ACC112 (cell line): Measurements from ENCODE around the gene KRTAP12-1.

Experiments used
- H2AFZ ChIP-seq: fragments of 200-600 bp; sonication (generic); one replicate; pipeline ENCODE4 v1.6.0; 2017; ENCODE audit warnings: antibody characterized with exemption, low read length; ENCODE audit not compliant: unreplicated experiment
- H3K27ac ChIP-seq: fragments of 200-600 bp; sonication (generic); 2 replicates; pipeline ENCODE4 v1.5.1; 2014; ENCODE audit warnings: low read depth, mild to moderate bottlenecking, antibody characterized with exemption, low read length, moderate library complexity
- H3K27me3 ChIP-seq: fragments of 200-600 bp; sonication (generic); 2 replicates; pipeline ENCODE4 v1.6.1; 2014; ENCODE audit warnings: mild to moderate bottlenecking, antibody characterized with exemption, low read length, moderate library complexity, mixed read lengths; ENCODE audit not compliant: insufficient read depth
- H3K36me3 ChIP-seq: fragments of 200-600 bp; sonication (generic); 2 replicates; pipeline ENCODE4 v1.6.1; 2016; ENCODE audit warnings: mild to moderate bottlenecking, antibody characterized with exemption, low read length, moderate library complexity, mixed read lengths; ENCODE audit not compliant: insufficient read depth
- H3K4me1 ChIP-seq: fragments of 200-600 bp; sonication (generic); one replicate; pipeline ENCODE4 v1.6.1; 2016; ENCODE audit warnings: low read length, mixed read lengths; ENCODE audit not compliant: insufficient read depth, unreplicated experiment, control insufficient read depth
- H3K4me3 ChIP-seq: fragments of 200-600 bp; sonication (generic); 2 replicates; pipeline ENCODE4 v1.5.1; 2014; ENCODE audit warnings: mild to moderate bottlenecking, low read depth, low read length
- H3K79me2 ChIP-seq: fragments of 200-600 bp; sonication (generic); one replicate; pipeline ENCODE4 v1.6.0; 2016; ENCODE audit warnings: low read length; ENCODE audit not compliant: control insufficient read depth, unreplicated experiment, insufficient read depth

KRTAP12-1 gene

GRCh38 chr21:44723177-44724131 is 41.5 kb upstream of the KRTAP12-1 start:
- no peaks in the 10 kb centered on the region for H3K79me2 ChIP-seq
- peaks cover 76% of the 10 kb centered on the region for H3K27me3 ChIP-seq
- no peak overlapping the region for H3K27ac ChIP-seq
- no peaks in the 10 kb centered on the region for H3K36me3 ChIP-seq
- no peaks in the 10 kb centered on the region for H3K4me1 ChIP-seq
- H2AFZ ChIP-seq, result no peak overlapping the region
- H3K4me3 ChIP-seq, result no peak overlapping the region

GRCh38 chr21:44722731-44723130 is 40.8 kb upstream of the KRTAP12-1 start:
- peaks cover 81% of the 10 kb centered on the region for H3K27me3 ChIP-seq
- H2AFZ ChIP-seq, result no peak overlapping the region

GRCh38 chr21:44720170-44720569 is 38.2 kb upstream of the KRTAP12-1 start:
- peaks cover 80% of the 10 kb centered on the region for H3K27me3 ChIP-seq
- no peak overlapping the region for H3K27ac ChIP-seq
- H3K36me3 ChIP-seq, result no peaks in the 10 kb centered on the region
- H2AFZ ChIP-seq, result no peak overlapping the region
- H3K4me3 ChIP-seq, result no peak overlapping the region
- no peaks in the 10 kb centered on the region for H3K79me2 ChIP-seq
- no peaks in the 10 kb centered on the region for H3K4me1 ChIP-seq

More at GRCh38 chr21:44722731-44723130, 40.8 kb upstream of the KRTAP12-1 start:
- Histone ChIP-seq H3K4me3 (no peak overlapping the region), H3K79me2 (no peaks in the 10 kb centered on the region), H3K27ac (no peak overlapping the region), H3K4me1 (no peaks in the 10 kb centered on the region), H3K36me3 (no peaks in the 10 kb centered on the region)

- Histone ChIP-seq H3K27me3 (peaks cover 81% of the 10 kb centered on the region), H3K4me3 (no peak overlapping the region), H3K4me1 (no peaks in the 10 kb centered on the region), H2AFZ (no peak overlapping the region), H3K27ac (no peak overlapping the region), H3K36me3 (no peaks in the 10 kb centered on the region), H3K79me2 (no peaks in the 10 kb centered on the region)
These were observed 36.6 kb upstream of the KRTAP12-1 start for GRCh38 chr21:44718571-44718970.

DNA sequence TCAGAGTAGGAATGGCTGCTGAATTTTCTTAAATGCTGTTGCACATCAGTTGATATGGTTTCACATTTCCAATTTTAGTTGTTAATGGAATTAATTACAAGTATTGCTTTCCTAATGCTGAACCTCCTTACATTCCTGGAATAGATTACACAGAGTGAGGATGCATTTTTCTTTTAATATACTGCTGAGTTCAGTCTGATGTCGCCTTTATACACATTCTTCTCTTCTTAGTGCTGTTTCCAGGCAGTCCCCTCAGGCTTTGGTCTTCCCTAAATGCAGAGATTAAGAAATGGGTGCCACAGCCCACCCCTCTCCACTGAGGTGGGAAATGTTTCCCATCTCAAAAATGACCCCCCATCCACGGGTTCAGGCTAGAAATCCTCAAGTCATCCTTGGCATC is 36.1 kb upstream of the KRTAP12-1 start:
- no peaks in the 10 kb centered on the region for H3K79me2 ChIP-seq
- no peaks in the 10 kb centered on the region for H3K4me1 ChIP-seq
- no peak overlapping the region for H3K27ac ChIP-seq
- H3K4me3 ChIP-seq, result no peak overlapping the region
- H3K36me3 ChIP-seq, result no peaks in the 10 kb centered on the region
- H3K27me3 ChIP-seq, result peaks cover 81% of the 10 kb centered on the region
- no peak overlapping the region for H2AFZ ChIP-seq

- Histone ChIP-seq H3K27ac (no peak overlapping the region), H3K79me2 (no peaks in the 10 kb centered on the region), H2AFZ (no peak overlapping the region), H3K4me3 (no peak overlapping the region), H3K4me1 (no peaks in the 10 kb centered on the region), H3K36me3 (no peaks in the 10 kb centered on the region), H3K27me3 (peaks cover 86% of the 10 kb centered on the region)
These were observed 35.0 kb upstream of the KRTAP12-1 start for GRCh38 chr21:44716984-44717383.

DNA sequence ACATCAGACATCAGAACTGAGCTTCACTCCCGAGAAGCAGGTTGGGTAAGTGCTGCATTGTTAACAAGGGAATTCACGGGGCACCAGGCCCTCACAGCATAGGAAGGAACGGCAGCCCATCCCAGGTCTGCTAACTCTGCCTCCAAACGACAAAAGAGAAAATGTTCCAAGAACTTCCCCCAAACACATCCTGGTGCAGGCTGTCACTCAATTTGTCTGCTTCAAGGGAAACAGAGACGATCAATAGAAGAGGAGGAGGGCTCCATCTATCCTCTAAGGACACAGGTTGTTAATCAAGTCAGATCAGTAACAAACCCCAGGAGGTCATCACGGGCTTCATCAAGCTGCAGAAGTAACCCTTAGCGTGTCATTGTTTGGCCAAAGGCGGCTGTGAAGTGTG is 32.9 kb upstream of the KRTAP12-1 start:
- Histone ChIP-seq H3K36me3 (no peaks in the 10 kb centered on the region), H3K4me1 (no peaks in the 10 kb centered on the region), H2AFZ (no peak overlapping the region), H3K4me3 (no peak overlapping the region), H3K27me3 (peaks cover 94% of the 10 kb centered on the region), H3K27ac (no peak overlapping the region), H3K79me2 (no peaks in the 10 kb centered on the region)

- no peak overlapping the region for H2AFZ ChIP-seq
- no peaks in the 10 kb centered on the region for H3K79me2 ChIP-seq
- peaks cover 94% of the 10 kb centered on the region for H3K27me3 ChIP-seq
- H3K36me3 ChIP-seq, result no peaks in the 10 kb centered on the region
- no peak overlapping the region for H3K4me3 ChIP-seq
- H3K4me1 ChIP-seq, result peaks cover 5% of the 10 kb centered on the region
- H3K27ac ChIP-seq, result no peak overlapping the region
These were observed 31.9 kb upstream of the KRTAP12-1 start for GRCh38 chr21:44713846-44714245.

DNA sequence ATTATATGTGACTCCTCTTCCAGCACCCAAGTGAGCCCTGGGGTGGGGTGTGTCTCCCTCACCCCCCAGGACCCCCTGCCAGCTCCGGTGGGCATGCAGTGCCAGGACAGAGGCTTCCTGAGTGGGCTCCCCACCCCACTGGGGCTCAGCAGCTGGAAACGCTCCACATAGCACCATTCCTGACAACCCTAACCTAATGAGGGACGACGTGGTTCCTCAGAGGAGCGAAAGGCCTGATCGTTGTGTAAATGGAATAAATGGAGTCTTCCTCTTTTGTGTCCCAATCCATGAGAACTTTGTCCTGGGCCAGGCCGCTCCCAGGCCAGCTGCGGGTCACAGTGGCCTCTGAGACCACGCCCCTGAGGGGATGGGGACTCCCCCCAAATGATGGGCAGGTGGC is 31.2 kb upstream of the KRTAP12-1 start:
- Histone ChIP-seq H3K27ac (no peak overlapping the region), H3K4me3 (no peak overlapping the region), H3K4me1 (peaks cover 5% of the 10 kb centered on the region), H3K36me3 (no peaks in the 10 kb centered on the region), H3K79me2 (no peaks in the 10 kb centered on the region), H3K27me3 (peaks cover 94% of the 10 kb centered on the region), H2AFZ (no peak overlapping the region)

DNA sequence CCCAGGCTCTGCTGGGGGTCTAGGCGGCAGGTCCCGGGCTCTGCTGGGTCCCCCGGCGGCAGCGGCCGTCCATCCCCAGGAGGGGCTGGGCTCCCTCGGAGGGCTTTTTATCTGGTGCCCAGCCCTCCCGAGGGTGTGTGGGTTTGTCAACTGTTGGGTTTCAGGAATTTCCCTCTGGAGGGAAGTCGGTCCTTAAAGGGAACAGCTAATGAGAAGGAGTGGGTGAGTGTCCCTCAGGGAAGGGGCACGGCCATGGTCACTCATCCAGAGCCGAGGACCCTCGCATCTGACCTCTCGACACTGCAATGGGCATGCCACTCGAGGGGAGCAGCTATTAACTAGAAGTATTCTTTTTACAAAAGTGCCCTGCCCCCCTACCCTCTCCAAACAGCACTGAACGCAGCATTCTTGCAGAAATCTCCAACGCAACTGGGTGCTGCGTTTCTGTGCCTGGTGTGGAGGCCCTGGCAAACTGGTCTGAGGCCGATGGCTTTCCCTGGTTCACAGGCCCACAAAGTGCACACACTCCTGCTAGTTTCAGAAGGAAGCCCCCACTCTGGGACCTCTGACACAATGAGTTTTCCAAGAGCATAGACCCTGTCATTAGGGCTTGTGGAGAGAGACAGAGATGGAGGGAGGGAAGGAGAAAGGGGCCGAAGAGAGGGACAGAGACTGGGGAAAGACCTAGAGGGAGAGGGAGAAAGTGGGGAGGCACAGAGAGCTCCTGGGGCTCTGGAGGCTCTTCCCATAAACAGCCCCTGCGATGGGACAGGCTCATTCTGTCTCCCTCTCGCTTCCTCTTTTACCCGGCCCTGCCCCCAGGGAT is 30.5 kb upstream of the KRTAP12-1 start:
- peaks cover 94% of the 10 kb centered on the region for H3K27me3 ChIP-seq

More for the DNA sequence above, 30.5 kb upstream of the KRTAP12-1 start:
- Histone ChIP-seq H3K4me1 (peaks cover 5% of the 10 kb centered on the region), H2AFZ (no peak overlapping the region), H3K79me2 (no peaks in the 10 kb centered on the region), H3K36me3 (no peaks in the 10 kb centered on the region), H3K27ac (no peak overlapping the region), H3K4me3 (no peak overlapping the region)
